A673 (cell line): ENCODE measurements around the gene ACSF3.

ENCODE experiments used
- EZH2 ChIP-seq: fragments of 200-600 bp; sonication (generic); IDR thresholded peaks from 2 replicates; pipeline ENCODE4 v1.6.1; 2017; ENCODE audit warnings: borderline replicate concordance, low read depth, mild to moderate bottlenecking, mixed read lengths, antibody characterized with exemption, low read length; ENCODE audit not compliant: poor library complexity, severe bottlenecking
- TF ChIP-seq, protein P1 (sequence below): fragments of 300-800, 200-600 bp; sonication (generic); conservative IDR thresholded peaks from 2 replicates; pipeline ENCODE4 v1.5.1; 2017; ENCODE audit warnings: low read depth, mild to moderate bottlenecking, antibody characterized with exemption, low read length, moderate library complexity, mixed read lengths

DNA sequence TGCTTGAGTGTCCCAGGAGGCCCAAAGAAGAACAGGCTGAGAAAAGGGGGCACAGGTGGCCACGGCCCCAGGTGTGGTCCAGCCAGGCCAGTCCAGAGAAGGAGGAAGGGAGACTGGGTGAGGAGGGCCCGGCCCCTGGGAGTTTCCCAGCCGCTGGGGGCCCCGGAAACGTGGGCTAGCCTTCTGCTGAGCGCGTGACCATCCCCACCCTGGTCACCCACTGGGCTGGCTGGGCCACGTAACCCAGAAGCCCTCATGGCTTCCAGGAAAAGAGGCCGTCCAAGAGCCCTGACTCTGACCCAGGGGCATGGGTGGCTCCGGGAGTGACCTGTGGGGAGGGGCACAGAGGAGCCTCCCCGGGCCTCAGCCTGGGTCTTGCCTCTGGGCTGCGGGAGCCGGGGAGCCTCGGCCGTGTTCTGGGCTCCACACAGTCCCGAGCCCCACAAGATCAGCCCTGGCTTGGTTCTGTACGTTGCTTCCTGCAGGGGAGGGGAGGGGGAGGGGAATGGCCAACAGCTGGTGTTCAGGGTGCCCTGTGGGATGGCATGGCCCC lies 29.8 kb upstream of the ACSF3 start:
- TF ChIP-seq, protein P1, sequence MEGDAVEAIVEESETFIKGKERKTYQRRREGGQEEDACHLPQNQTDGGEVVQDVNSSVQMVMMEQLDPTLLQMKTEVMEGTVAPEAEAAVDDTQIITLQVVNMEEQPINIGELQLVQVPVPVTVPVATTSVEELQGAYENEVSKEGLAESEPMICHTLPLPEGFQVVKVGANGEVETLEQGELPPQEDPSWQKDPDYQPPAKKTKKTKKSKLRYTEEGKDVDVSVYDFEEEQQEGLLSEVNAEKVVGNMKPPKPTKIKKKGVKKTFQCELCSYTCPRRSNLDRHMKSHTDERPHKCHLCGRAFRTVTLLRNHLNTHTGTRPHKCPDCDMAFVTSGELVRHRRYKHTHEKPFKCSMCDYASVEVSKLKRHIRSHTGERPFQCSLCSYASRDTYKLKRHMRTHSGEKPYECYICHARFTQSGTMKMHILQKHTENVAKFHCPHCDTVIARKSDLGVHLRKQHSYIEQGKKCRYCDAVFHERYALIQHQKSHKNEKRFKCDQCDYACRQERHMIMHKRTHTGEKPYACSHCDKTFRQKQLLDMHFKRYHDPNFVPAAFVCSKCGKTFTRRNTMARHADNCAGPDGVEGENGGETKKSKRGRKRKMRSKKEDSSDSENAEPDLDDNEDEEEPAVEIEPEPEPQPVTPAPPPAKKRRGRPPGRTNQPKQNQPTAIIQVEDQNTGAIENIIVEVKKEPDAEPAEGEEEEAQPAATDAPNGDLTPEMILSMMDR: no peak
- no peak for TF ChIP-seq EZH2
